B cell (primary cell): ENCODE data around the gene MAP3K5. TPM values are rescaled to one million over a fixed set of nuclear protein-coding genes. Genes with fewer than 3 reads are reported as not detected.

Source experiments
- ATAC-seq: fragments of 200-7000 bp; cut with Tn5 transposase; one replicate; pipeline ENCODE4 v1.10.0; 2021; ENCODE audit warnings: low read depth, mild to moderate bottlenecking, moderate number of reproducible peaks, moderate library complexity
- CTCF ChIA-PET: fragments of 350-600 bp; sonication (Branson Sonifier 250); formaldehyde crosslinking; loops from one replicate; lab custom pipeline; 2021; ENCODE audit warnings: antibody characterized with exemption, inconsistent platforms; lab: Charles Lee
- POLR2A ChIA-PET: fragments of 350-600 bp; sonication (Branson Sonifier 250); formaldehyde crosslinking; loops from one replicate; lab custom pipeline; 2021; ENCODE audit warnings: antibody characterized with exemption; lab: Charles Lee
- DNase-seq: peaks from one replicate; pipeline ENCODE4 v3.0.0; 2013
- H2AFZ ChIP-seq: 2 replicates; pipeline ENCODE4 v1.6.1; 2012; ENCODE audit warnings: mild to moderate bottlenecking, low read depth, low read length; ENCODE audit not compliant: insufficient read depth, poor library complexity, severe bottlenecking
- H3K27ac ChIP-seq, 2 donors: 1 replicate in 1 of 2; 2 replicates in 1 of 2; pipeline ENCODE4 v1.5.1; 2012 to 2013; ENCODE audit warnings: low read length in 2 of 2, mild to moderate bottlenecking in 2 of 2, moderate library complexity in 1 of 2
- H3K27me3 ChIP-seq, 4 experiments: fragments of 200-600 bp in 1 of 4; sonication (generic) in 1 of 4; replicated peaks in 1 of 4; 1 replicate in 2 of 4; 2 replicates in 2 of 4; pipeline versions ENCODE4 v1.6.1 to v1.7.0; 2013 to 2016; ENCODE audit warnings: low read length in 3 of 4, mild to moderate bottlenecking in 2 of 4, mixed read lengths in 1 of 4, moderate library complexity in 1 of 4; ENCODE audit not compliant: insufficient read depth in 4 of 4, control insufficient read depth in 3 of 4; ENCODE audit errors: control extremely low read depth in 1 of 4
- H3K36me3 ChIP-seq, 2 experiments: replicated peaks in 1 of 2; 1 replicate in 1 of 2; 2 replicates in 1 of 2; pipeline versions ENCODE4 v1.6.1 to v1.7.1; 2013; ENCODE audit warnings: low read length in 1 of 2; ENCODE audit not compliant: insufficient read depth in 2 of 2, control insufficient read depth in 1 of 2; ENCODE audit errors: control extremely low read depth in 1 of 2, extremely low read depth in 1 of 2
- H3K4me1 ChIP-seq, 2 donors: fragments of 200-600 bp in 1 of 2; sonication (generic) in 1 of 2; 1 replicate in 1 of 2; 2 replicates in 1 of 2; pipeline versions ENCODE4 v1.5.1 to v1.6.1; 2013 to 2017; ENCODE audit warnings: low read length in 2 of 2; ENCODE audit not compliant: control insufficient read depth in 2 of 2, insufficient read depth in 2 of 2
- H3K4me2 ChIP-seq: replicated peaks from 2 replicates; pipeline ENCODE3; 2012; ENCODE audit warnings: mild to moderate bottlenecking, low read depth, low read length; ENCODE audit not compliant: poor library complexity, severe bottlenecking
- H3K4me3 ChIP-seq, 5 experiments: fragments of 200-600 bp in 1 of 5; sonication (generic) in 1 of 5; 1 replicate in 3 of 5; 2 replicates in 2 of 5; pipeline versions ENCODE4 v1.5.1 to v1.7.0; 2011 to 2016; ENCODE audit warnings: low read length in 4 of 5, mild to moderate bottlenecking in 4 of 5, low read depth in 2 of 5, control low read depth in 1 of 5, moderate library complexity in 1 of 5; ENCODE audit not compliant: insufficient read depth in 1 of 5; ENCODE audit errors: control extremely low read depth in 1 of 5, extremely low read depth in 1 of 5
- H3K79me2 ChIP-seq: fragments of 200-600 bp; sonication (generic); one replicate; pipeline ENCODE4 v1.6.0; 2016; ENCODE audit warnings: low read length; ENCODE audit not compliant: control insufficient read depth, insufficient read depth
- H3K9ac ChIP-seq: fragments of 200-600 bp; sonication (generic); 2 replicates; pipeline ENCODE4 v1.6.1; 2017; ENCODE audit warnings: mild to moderate bottlenecking, low read length, moderate library complexity
- H3K9me3 ChIP-seq, 3 donors: one replicate each; pipeline versions ENCODE4 v1.6.1 to v1.7.1; 2013; ENCODE audit warnings: low read length in 2 of 3; ENCODE audit not compliant: control insufficient read depth in 2 of 3, insufficient read depth in 1 of 3; ENCODE audit errors: control extremely low read depth in 1 of 3
- H4K20me1 ChIP-seq: 2 replicates; pipeline ENCODE4 v1.6.0; 2012; ENCODE audit warnings: mild to moderate bottlenecking, low read length; ENCODE audit not compliant: insufficient read depth, control insufficient read depth, poor library complexity, severe bottlenecking
- H3K27ac Mint-ChIP-seq: one replicate; pipeline ENCODE4 v1.8.0; 2021; ENCODE audit warnings: mixed read lengths
- H3K27me3 Mint-ChIP-seq: one replicate; pipeline ENCODE4 v1.8.0; 2021; ENCODE audit warnings: mixed read lengths
- H3K4me1 Mint-ChIP-seq: one replicate; pipeline ENCODE4 v1.8.0; 2021; ENCODE audit warnings: mixed read lengths
- H3K4me3 Mint-ChIP-seq: one replicate; pipeline ENCODE4 v1.8.0; 2021; ENCODE audit warnings: mixed read lengths
- H3K9me3 Mint-ChIP-seq: one replicate; pipeline ENCODE4 v1.8.0; 2022; ENCODE audit warnings: mixed read lengths; ENCODE audit not compliant: insufficient read depth
- EZH2 ChIP-seq: IDR thresholded peaks from 2 replicates; pipeline ENCODE4 v1.6.1; 2012; ENCODE audit warnings: borderline replicate concordance, low read depth, mild to moderate bottlenecking, moderate library complexity, low read length; ENCODE audit not compliant: insufficient read depth, poor library complexity, severe bottlenecking
- WGBS: methylation state at CpG from one replicate; pipeline ENCODE4 v1.1.5; 2013; ENCODE audit warnings: missing lambda C conversion rate; ENCODE audit not compliant: insufficient coverage; 5-methylcytosine and 5-hydroxymethylcytosine counted together
- intact Hi-C: fragments of 100-400 bp; cut with micrococcal nuclease; formaldehyde crosslinking; loops from one replicate; pipeline ENCODE4 v1.10.0; 2022
- polyA plus RNA-seq: library from polyadenylated mRNA; depleted of rRNA; stranded (reverse); fragments of >200 nt; gene quantifications from 2 replicates; pipeline ENCODE4 v1.2.3, GENCODE V29; 2012
- total RNA-seq, 2 donors: library from RNA; stranded (reverse); fragments of 120-200 nt in 1 of 2; gene quantifications; 1 replicate in 1 of 2; 2 replicates in 1 of 2; pipeline versions ENCODE4 v1.2.3 to v1.2.4, GENCODE V29; 2013 to 2022
- TF ChIP-seq, protein P1 (sequence below): fragments of 200-600 bp; IDR thresholded peaks from one replicate; pipeline ENCODE4 v1.8.0; 2022; ENCODE audit warnings: antibody characterized with exemption, mild to moderate bottlenecking

Gene MAP3K5
- total and polyA plus RNA-seq, 2 donors (not counting 1 experiment from before 2014, with no cell fraction given) = 5.7 to 34.1 TPM

- Mint-ChIP-seq H3K9me3 (peaks cover 3% of the 10 kb centered on the region), H3K4me1 (peaks cover 77% of the 10 kb centered on the region), H3K27ac (peak overlapping the region; percentile 98), H3K27me3 (no peaks in the 10 kb centered on the region), H3K4me3 (peak overlapping the region; percentile 98)
- DNase-seq (peak; percentile 82), ATAC-seq (peak; percentile 96)
- Histone ChIP-seq H3K9me3 (peaks cover 0 to under 1% (median under 1%) of the 10 kb centered on the region in 3 donors), H3K4me1 (peaks cover 59 to 61% of the 10 kb centered on the region in 2 donors), H3K27ac (peak overlapping the region; percentile 57 to 80), H2AFZ (peak overlapping the region; percentile 41), H3K36me3 (peaks cover 0 to 3% of the 10 kb centered on the region in 2 experiments), H3K4me2 (peak overlapping the region; percentile 79), H3K27me3 (no peaks in the 10 kb centered on the region), H3K4me3 (peak overlapping the region; percentile 37 to 63 (median 58)), H3K9ac (peak overlapping the region; percentile 62), H3K79me2 (peaks cover 96% of the 10 kb centered on the region), H4K20me1 (peaks cover 5% of the 10 kb centered on the region)
- ChIA-PET POLR2A (interaction anchor here (1.0 kb wide), 2 partner anchors 19 to 21 kb away, joined by 4 to 5 read pairs; no protein-coding TSS in a partner anchor), CTCF (interaction anchor here (1.1 to 3.6 kb wide), 8 partner anchors 9 to 139 kb away, joined by 5 to 37 read pairs (median 7); partner anchors contain the start of gene MAP3K5)
- intact Hi-C loops = loop anchor here (1.0 kb wide), 2 partner anchors 9 to 16 kb away; partner anchors contain the start of gene MAP3K5
- no peak for TF ChIP-seq EZH2
- TF ChIP-seq, protein P1, sequence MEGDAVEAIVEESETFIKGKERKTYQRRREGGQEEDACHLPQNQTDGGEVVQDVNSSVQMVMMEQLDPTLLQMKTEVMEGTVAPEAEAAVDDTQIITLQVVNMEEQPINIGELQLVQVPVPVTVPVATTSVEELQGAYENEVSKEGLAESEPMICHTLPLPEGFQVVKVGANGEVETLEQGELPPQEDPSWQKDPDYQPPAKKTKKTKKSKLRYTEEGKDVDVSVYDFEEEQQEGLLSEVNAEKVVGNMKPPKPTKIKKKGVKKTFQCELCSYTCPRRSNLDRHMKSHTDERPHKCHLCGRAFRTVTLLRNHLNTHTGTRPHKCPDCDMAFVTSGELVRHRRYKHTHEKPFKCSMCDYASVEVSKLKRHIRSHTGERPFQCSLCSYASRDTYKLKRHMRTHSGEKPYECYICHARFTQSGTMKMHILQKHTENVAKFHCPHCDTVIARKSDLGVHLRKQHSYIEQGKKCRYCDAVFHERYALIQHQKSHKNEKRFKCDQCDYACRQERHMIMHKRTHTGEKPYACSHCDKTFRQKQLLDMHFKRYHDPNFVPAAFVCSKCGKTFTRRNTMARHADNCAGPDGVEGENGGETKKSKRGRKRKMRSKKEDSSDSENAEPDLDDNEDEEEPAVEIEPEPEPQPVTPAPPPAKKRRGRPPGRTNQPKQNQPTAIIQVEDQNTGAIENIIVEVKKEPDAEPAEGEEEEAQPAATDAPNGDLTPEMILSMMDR = peak; percentile 42
- 24% methylated on average over 5 of the region's 9 CpGs for WGBS
Measured at GRCh38 chr6:136783495-136784270, 8.6 kb downstream of the MAP3K5 start.

GRCh38 chr6:136783021-136783420, 9.3 kb downstream of the MAP3K5 start:
- ATAC-seq = no peak
- H3K27ac ChIP-seq = no peak overlapping the region
- intact Hi-C loops = no loop called here

More at GRCh38 chr6:136783021-136783420, 9.3 kb downstream of the MAP3K5 start:
- Histone ChIP-seq H3K9ac (peak overlapping the region; percentile 62), H3K27me3 (no peaks in the 10 kb centered on the region), H3K36me3 (peaks cover 0 to 3% of the 10 kb centered on the region in 2 experiments), H3K9me3 (no peaks in the 10 kb centered on the region), H2AFZ (no peak overlapping the region), H3K4me1 (peaks cover 54% of the 10 kb centered on the region in 2 donors), H3K79me2 (peaks cover 96% of the 10 kb centered on the region), H3K4me2 (peak overlapping the region; percentile 79), H4K20me1 (peaks cover 5% of the 10 kb centered on the region), H3K4me3 (peak overlapping the region in 1 of 5 experiments; percentile 63)
- Mint-ChIP-seq H3K4me1 (peaks cover 70% of the 10 kb centered on the region), H3K27me3 (no peaks in the 10 kb centered on the region), H3K9me3 (no peaks in the 10 kb centered on the region), H3K27ac (peak overlapping the region; percentile 98), H3K4me3 (peak overlapping the region; percentile 98)
- CTCF ChIA-PET = interaction anchor here (1.8 to 3.6 kb wide), 3 partner anchors 8 to 11 kb away, joined by 5 to 37 read pairs (median 11); partner anchors contain the start of gene MAP3K5
- TF ChIP-seq, protein P1 = no peak
- TF ChIP-seq EZH2 = no peak
- WGBS = 94% methylated on average over 6 of the region's 6 CpGs
- POLR2A ChIA-PET = no interaction called here
- no peak for DNase-seq
